Right lobe of liver (tissue), 6 donors: ENCODE results near the gene DEPDC7. TPM values are rescaled to one million over a fixed set of nuclear protein-coding genes. Genes with fewer than 3 reads are reported as not detected.
A peak's percentile ranks its signal among the peaks of the same experiment; 100 is the strongest.
"Not testable (repeated sequence)": the region's sequence is repeated elsewhere in the genome, so short reads cannot be mapped to it uniquely, and the experiment has no call there.

Experiments used
- ATAC-seq, 4 donors: fragments of 200-7000 bp; cut with Tn5 transposase; one replicate each; pipeline ENCODE4 v1.9.1; 2020; ENCODE audit warnings: mild to moderate bottlenecking in 4 of 4, moderate library complexity in 4 of 4
- DNase-seq, 3 donors: peaks; one replicate each; pipeline ENCODE4 v3.0.0-alpha.2; 2020
- H3K27ac ChIP-seq, 3 donors: fragments of 200-600 bp; one replicate each; pipeline ENCODE4 v1.8.0; 2022
- H3K27me3 ChIP-seq, 2 donors: fragments of 200-600 bp; one replicate each; pipeline ENCODE4 v1.8.0; 2022
- H3K36me3 ChIP-seq, 4 donors: fragments of 200-600 bp; sonication (generic) in 1 of 4; one replicate each; pipeline versions ENCODE4 v1.5.1 to v1.8.0; 2017 to 2022; ENCODE audit warnings: control low read depth in 1 of 4
- H3K4me1 ChIP-seq, 4 donors: fragments of 200-600 bp; sonication (generic) in 1 of 4; one replicate each; pipeline versions ENCODE4 v1.5.1 to v1.8.0; 2017 to 2022; ENCODE audit warnings: control low read depth in 1 of 4
- H3K4me3 ChIP-seq, 3 donors: fragments of 200-600 bp; one replicate each; pipeline ENCODE4 v1.8.0; 2022
- H3K9me3 ChIP-seq, 4 donors: fragments of 200-600 bp; sonication (generic) in 1 of 4; one replicate each; pipeline versions ENCODE4 v1.5.1 to v1.8.0; 2017 to 2022; ENCODE audit warnings: control low read depth in 1 of 4
- CTCF ChIP-seq, 4 donors: fragments of 200-600 bp in 3 of 4; fragments of 450-650 bp in 1 of 4; IDR thresholded peaks; one replicate each; pipeline versions ENCODE4 v1.5.1 to v1.8.0; 2016 to 2022; ENCODE audit warnings: antibody characterized with exemption in 4 of 4, mild to moderate bottlenecking in 2 of 4
- POLR2A ChIP-seq: fragments of 450-650 bp; IDR thresholded peaks from one replicate; pipeline ENCODE4 v1.6.1; 2017; ENCODE audit warnings: antibody characterized with exemption, mild to moderate bottlenecking
- WGBS: methylation state at CpG from one replicate; pipeline ENCODE4 v1.1.6; 2018; ENCODE audit warnings: low coverage, low lambda C conversion rate; ENCODE audit not compliant: insufficient coverage; ENCODE audit errors: missing lambda C conversion rate; 5-methylcytosine and 5-hydroxymethylcytosine counted together
- intact Hi-C, 2 donors: fragments of 100-400 bp; cut with DNase I; formaldehyde crosslinking; loops; one replicate each; pipeline versions ENCODE4 v1.11.2 to v1.14.1; 2022
- long read RNA-seq: library from polyadenylated mRNA; unstranded; transcript quantifications from one replicate; pipeline ENCODE4 v2.0.0, GENCODE V29; 2019
- total RNA-seq, 6 experiments: library from RNA; depleted of rRNA in 2 of 6; stranded (reverse); fragments of >200 nt in 2 of 6; fragmentation: NEBNext Ultra II Directional in 3 of 6; extraction: Animal tissue kit (Norgen Biotek cat#: 25700) in 3 of 6; gene quantifications; one replicate each; pipeline versions ENCODE4 v1.1.0 to v1.2.4, GENCODE V29; 2016 to 2023
- donor health status: DM: no; HTN: yes; CAD: no.
- donor health status: DM: no; HTN: no; CAD: no.
- donor health status: DM: no; HTN: no; CAD: no.
- donor health status: DM: no; HTN: yes; CAD: no.
- donor health status: DM: no; HTN: yes; CAD: no.

DEPDC7 gene
- 10 to 100 TPM; 18.4 to 39.3 (median 30.8) TPM for total RNA-seq
- long read RNA-seq, transcript DEPDC7-201 (9 exons, 1,755 nt): major isoform, 7 of 8 reads
- long read RNA-seq, partial matches to known transcripts: 0 of 8 reads
- long read RNA-seq, other reads (novel, unspliced or antisense): 1 of 8 reads

- peaks cover 0 to 45% (median 7%) of the 10 kb centered on the region in 4 donors for H3K4me1 ChIP-seq
- H3K27me3 ChIP-seq: no peaks in the 10 kb centered on the region
- H3K9me3 ChIP-seq: no peaks in the 10 kb centered on the region
- ATAC-seq: peak; percentile 79 to 91 (median 80)
- peak within 1 kb of the TSS; percentile 64 to 79 (median 71) for H3K4me3 ChIP-seq
- H3K36me3 ChIP-seq: no peaks in the 10 kb centered on the region
- WGBS: 7% methylated on average over 17 of the region's 89 CpGs
- TF ChIP-seq POLR2A: peak; percentile 95
- no peak for TF ChIP-seq CTCF (IDR thresholded peaks at IDR 0.05)
- intact Hi-C loops: no loop called here
- peak within 1 kb of the TSS; percentile 85 to 96 (median 95) for H3K27ac ChIP-seq
- DNase-seq: peak; percentile 92 to 97 (median 95)
Measured at GRCh38 chr11:33015621-33016551, at the start of gene DEPDC7. DEPDC7 (plus strand) TSS chr11:33015878; CDS start chr11:33015956, 78 bp downstream.

DNA sequence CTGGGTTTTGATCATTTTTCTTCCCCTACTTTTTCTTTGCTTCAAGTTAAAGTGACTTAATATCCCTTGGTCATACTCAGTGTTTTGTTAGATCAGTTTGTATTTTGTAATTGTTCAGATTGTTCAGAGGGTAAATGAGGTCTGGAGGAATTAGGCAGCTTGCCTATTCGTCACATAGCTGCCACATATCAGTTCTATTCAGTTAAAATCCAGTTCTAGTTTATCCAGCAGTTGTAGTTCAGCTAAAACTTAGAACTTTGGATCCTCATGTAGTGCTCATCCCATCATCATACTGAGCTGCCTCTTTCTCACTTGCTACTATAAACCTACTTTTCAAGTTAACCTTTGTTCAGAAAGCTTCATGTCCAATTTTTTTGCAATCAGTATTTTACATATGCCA lies 47.1 kb upstream of the DEPDC7 start:
- DNase-seq (no peak), ATAC-seq (peak; percentile 63 to 76 (median 68))
- Histone ChIP-seq H3K27ac (peak overlapping the region in 1 of 3 donors; percentile 32), H3K4me1 (peaks cover 0 to 8% (median 0%) of the 10 kb centered on the region in 4 donors), H3K4me3 (no peak overlapping the region), H3K27me3 (no peaks in the 10 kb centered on the region), H3K9me3 (no peaks in the 10 kb centered on the region), H3K36me3 (no peaks in the 10 kb centered on the region)
- WGBS: 15% methylated on average over 1 of the region's 1 CpG
- TF ChIP-seq CTCF (IDR thresholded peaks at IDR 0.05) (no peak), POLR2A (no peak)
- intact Hi-C loops: loop anchor here in 1 of 2 donors (10.0 kb wide), 1 partner anchor 96 kb away; no protein-coding TSS in a partner anchor

DNA sequence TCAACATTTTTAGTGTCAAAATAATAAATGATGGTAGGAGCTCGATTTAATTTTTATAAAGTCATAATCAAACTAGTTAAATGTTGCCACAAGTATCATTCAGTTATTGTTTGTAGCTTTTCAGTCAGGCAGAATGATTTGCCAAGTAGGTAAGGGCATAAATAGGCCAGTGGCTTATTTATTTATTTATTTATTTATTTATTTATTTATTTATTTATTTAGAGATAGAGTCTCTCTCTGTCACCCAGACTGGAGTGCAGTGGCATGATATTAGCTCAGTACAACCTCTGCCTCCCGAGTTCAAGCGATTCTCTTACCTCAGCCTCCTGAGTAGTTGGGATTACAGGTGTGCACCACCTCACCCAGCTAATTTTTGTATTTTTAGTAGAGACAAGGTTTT lies 43.4 kb upstream of the DEPDC7 start:
- 97% methylated on average over 3 of the region's 3 CpGs for whole genome bisulfite sequencing
- ATAC-seq, H3K9me3 ChIP-seq, H3K36me3 ChIP-seq, H3K4me3 ChIP-seq, H3K27me3 ChIP-seq, DNase-seq, H3K4me1 ChIP-seq, H3K27ac ChIP-seq, intact Hi-C loops: not testable (repeated sequence)

- DNase-seq: no peak
- peaks cover 0 to 6% (median 0%) of the 10 kb centered on the region in 4 donors for H3K36me3 ChIP-seq
- no peak for ATAC-seq
- intact Hi-C loops: no loop called here
- WGBS: 96% methylated on average over 3 of the region's 3 CpGs
- no peaks in the 10 kb centered on the region for H3K9me3 ChIP-seq
- H3K4me3 ChIP-seq: no peak overlapping the region
- TF ChIP-seq POLR2A (no peak), CTCF (IDR thresholded peaks at IDR 0.05) (no peak)
- H3K27me3 ChIP-seq: no peaks in the 10 kb centered on the region
- H3K4me1 ChIP-seq: peaks cover 0 to 8% (median 0%) of the 10 kb centered on the region in 4 donors
- H3K27ac ChIP-seq: no peak overlapping the region
Measured at GRCh38 chr11:32972781-32973180, 42.9 kb upstream of the DEPDC7 start.

GRCh38 chr11:32982626-32983025 lies 33.1 kb upstream of the DEPDC7 start:
- H3K4me1 ChIP-seq: no peaks in the 10 kb centered on the region
- TF ChIP-seq POLR2A (no peak), CTCF (IDR thresholded peaks at IDR 0.05) (no peak)
- H3K27ac ChIP-seq: no peak overlapping the region
- H3K27me3 ChIP-seq: no peaks in the 10 kb centered on the region
- no peaks in the 10 kb centered on the region for H3K36me3 ChIP-seq
- WGBS: 90% methylated on average over 2 of the region's 2 CpGs
- DNase-seq: no peak
- ATAC-seq: no peak
- no peak overlapping the region for H3K4me3 ChIP-seq
- H3K9me3 ChIP-seq: no peaks in the 10 kb centered on the region
- intact Hi-C loops: no loop called here
